HepG2 (cell line): Measurements from ENCODE around the gene ISG20. TPM values are rescaled to one million over a fixed set of nuclear protein-coding genes. Genes with fewer than 3 reads are reported as not detected.
A peak's percentile ranks its signal among the peaks of the same experiment; 100 is the strongest.

ENCODE experiments used
- FOSL2 ChIP-seq: sonication (generic); formaldehyde crosslinking; IDR thresholded peaks from 2 replicates; pipeline ENCODE4 v1.4.0; 2020; ENCODE audit warnings: missing genetic modification reagents
- KDM5B ChIP-seq: sonication (generic); formaldehyde crosslinking; IDR thresholded peaks from 2 replicates; pipeline ENCODE4 v1.4.0; 2020; ENCODE audit warnings: missing genetic modification reagents, mild to moderate bottlenecking, borderline replicate concordance
- MBNL3 ChIP-seq: fragments of 250-450 bp; sonication (Bioruptor Pico); conservative IDR thresholded peaks from 2 replicates; pipeline ENCODE4 v1.8.0; 2022; ENCODE audit warnings: mild to moderate bottlenecking, inconsistent platforms
- NRL ChIP-seq: sonication (generic); formaldehyde crosslinking; IDR thresholded peaks from 2 replicates; pipeline ENCODE4 v1.5.0; 2020; ENCODE audit warnings: missing genetic modification reagents, mild to moderate bottlenecking, moderate library complexity, borderline replicate concordance
- PRDM10 ChIP-seq: sonication (generic); formaldehyde crosslinking; IDR thresholded peaks from 2 replicates; pipeline ENCODE4 v1.4.0; 2020; ENCODE audit warnings: low read depth, missing genetic modification reagents
- XBP1 ChIP-seq: sonication (generic); formaldehyde crosslinking; IDR thresholded peaks from 2 replicates; pipeline ENCODE4 v1.5.0; 2020; ENCODE audit warnings: missing genetic modification reagents
- ZFP37 ChIP-seq: sonication (generic); formaldehyde crosslinking; IDR thresholded peaks from 2 replicates; pipeline ENCODE4 v1.4.0; 2020; ENCODE audit warnings: missing genetic modification reagents, borderline replicate concordance
- ZNF136 ChIP-seq: sonication (generic); formaldehyde crosslinking; IDR thresholded peaks from 2 replicates; pipeline ENCODE4 v1.8.1; 2022; ENCODE audit warnings: low read depth, mild to moderate bottlenecking, moderate library complexity, missing genetic modification reagents
- ZNF234 ChIP-seq: sonication (generic); formaldehyde crosslinking; conservative IDR thresholded peaks from 2 replicates; pipeline ENCODE4 v1.5.1; 2020; ENCODE audit warnings: mild to moderate bottlenecking, missing genetic modification reagents
- ZNF331 ChIP-seq: sonication (generic); formaldehyde crosslinking; IDR thresholded peaks from 2 replicates; pipeline ENCODE4 v1.4.0; 2020; ENCODE audit warnings: missing genetic modification reagents
- ZNF431 ChIP-seq: sonication (generic); formaldehyde crosslinking; IDR thresholded peaks from 2 replicates; pipeline ENCODE4 v1.9.0; 2022; ENCODE audit warnings: missing genetic modification reagents, low read depth, mild to moderate bottlenecking, borderline replicate concordance
- polyA plus RNA-seq, 8 experiments: library from polyadenylated mRNA; depleted of rRNA in 3 of 8; stranded (reverse) in 7 of 8; unstranded in 1 of 8; fragments of >200 nt; fragmentation: Illumina TruSeq in 4 of 8; extraction: Trizol in 4 of 8; gene quantifications; 2 replicates each; pipeline versions ENCODE4 v1.2.1 to v1.2.3, GENCODE V29; 2011 to 2016; ENCODE audit warnings: low read depth in 4 of 8, missing spikeins in 1 of 8, mixed read lengths in 1 of 8; ENCODE audit not compliant: insufficient read depth in 1 of 8
- total RNA-seq, 5 experiments: library from RNA; depleted of rRNA; stranded (reverse); fragments of >200 nt; fragmentation: Illumina TruSeq; extraction: Trizol; gene quantifications; 2 replicates each; pipeline ENCODE4 v1.2.3, GENCODE V29; 2016; ENCODE audit warnings: low read depth in 1 of 5
- TF ChIP-seq, protein P1 (sequence below): sonication (generic); formaldehyde crosslinking; IDR thresholded peaks from 2 replicates; pipeline ENCODE4 v1.8.1; 2022; ENCODE audit warnings: low read depth, mild to moderate bottlenecking, missing genetic modification reagents

Gene ISG20
- total and polyA plus RNA-seq, 2 of the 13 experiments (the other 11 are each of a cell fraction or from before 2014, with no cell fraction given): 6.3 to 31.5 TPM

DNA sequence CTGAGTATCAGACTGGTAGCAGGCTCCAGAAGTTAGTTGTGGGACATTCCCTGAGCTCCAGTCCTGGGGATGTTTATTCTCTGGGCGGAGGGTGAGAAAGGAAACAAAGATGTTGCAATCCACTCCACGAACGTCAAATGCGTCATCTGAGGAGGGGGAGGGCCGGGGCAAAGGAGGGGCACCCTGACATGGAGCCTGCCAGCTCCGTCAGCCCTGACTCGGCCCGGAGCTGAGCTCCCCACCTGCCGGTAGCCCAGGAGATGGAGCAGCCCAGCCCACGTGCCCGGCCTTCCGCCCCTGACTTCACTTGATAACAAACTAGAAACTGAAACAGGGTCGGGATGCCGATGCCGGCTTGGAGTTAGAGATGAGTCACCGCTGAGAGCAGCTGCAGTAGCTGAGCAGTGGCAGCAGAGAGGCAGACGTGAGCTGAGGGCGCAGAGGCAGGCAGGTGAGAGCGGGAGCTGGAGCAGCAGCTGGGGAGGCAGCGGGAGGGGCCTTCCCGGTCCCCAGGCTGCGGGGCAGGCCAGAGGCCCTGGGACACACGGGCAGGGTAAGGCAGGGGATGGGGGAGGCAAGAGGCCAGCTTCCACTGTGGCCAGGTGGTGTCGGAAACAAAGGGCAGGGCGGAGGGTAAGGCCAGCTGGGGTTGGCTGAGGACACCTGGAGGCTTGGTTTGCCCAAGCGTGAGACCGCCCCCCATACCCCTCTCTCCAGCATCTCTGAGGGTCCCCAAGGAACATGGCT lies at the start of gene ISG20 (continued):
- TF ChIP-seq ZNF234 (CRISPR knock-in tag) (no peak), ZFP37 (CRISPR knock-in tag) (no peak), KDM5B (CRISPR knock-in tag) (peak; percentile 79; the same call in 1 of the 2 replicates), ZNF331 (CRISPR knock-in tag) (peak; percentile 91; the same call in 1 of the 2 replicates), ZNF136 (CRISPR knock-in tag) (peak; percentile 72; the same call in 1 of the 2 replicates), XBP1 (CRISPR knock-in tag) (peak; percentile 58; the same call in 1 of the 2 replicates), PRDM10 (CRISPR knock-in tag) (peak; percentile 99), ZNF431 (CRISPR knock-in tag) (peak; percentile 72), MBNL3 (CRISPR knock-in tag) (no peak), NRL (CRISPR knock-in tag) (peak; percentile 58), FOSL2 (CRISPR knock-in tag) (peak; percentile 99)
- TF ChIP-seq, protein P1, sequence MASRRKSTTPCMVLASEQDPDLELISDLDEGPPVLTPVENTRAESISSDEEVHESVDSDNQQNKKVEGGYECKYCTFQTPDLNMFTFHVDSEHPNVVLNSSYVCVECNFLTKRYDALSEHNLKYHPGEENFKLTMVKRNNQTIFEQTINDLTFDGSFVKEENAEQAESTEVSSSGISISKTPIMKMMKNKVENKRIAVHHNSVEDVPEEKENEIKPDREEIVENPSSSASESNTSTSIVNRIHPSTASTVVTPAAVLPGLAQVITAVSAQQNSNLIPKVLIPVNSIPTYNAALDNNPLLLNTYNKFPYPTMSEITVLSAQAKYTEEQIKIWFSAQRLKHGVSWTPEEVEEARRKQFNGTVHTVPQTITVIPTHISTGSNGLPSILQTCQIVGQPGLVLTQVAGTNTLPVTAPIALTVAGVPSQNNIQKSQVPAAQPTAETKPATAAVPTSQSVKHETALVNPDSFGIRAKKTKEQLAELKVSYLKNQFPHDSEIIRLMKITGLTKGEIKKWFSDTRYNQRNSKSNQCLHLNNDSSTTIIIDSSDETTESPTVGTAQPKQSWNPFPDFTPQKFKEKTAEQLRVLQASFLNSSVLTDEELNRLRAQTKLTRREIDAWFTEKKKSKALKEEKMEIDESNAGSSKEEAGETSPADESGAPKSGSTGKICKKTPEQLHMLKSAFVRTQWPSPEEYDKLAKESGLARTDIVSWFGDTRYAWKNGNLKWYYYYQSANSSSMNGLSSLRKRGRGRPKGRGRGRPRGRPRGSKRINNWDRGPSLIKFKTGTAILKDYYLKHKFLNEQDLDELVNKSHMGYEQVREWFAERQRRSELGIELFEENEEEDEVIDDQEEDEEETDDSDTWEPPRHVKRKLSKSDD (CRISPR knock-in tag): 0 out of 2 replicates have a peak, but pooled peaks have one; percentile 28
